CD4-positive, alpha-beta T cell treated with Interleukin-4 for 4 hours (primary cell): ENCODE data around the gene FLT1.

Experiments
- DNase-seq: peaks from one replicate; pipeline ENCODE4 v3.0.0-alpha.2; 2020

Gene FLT1

DNA sequence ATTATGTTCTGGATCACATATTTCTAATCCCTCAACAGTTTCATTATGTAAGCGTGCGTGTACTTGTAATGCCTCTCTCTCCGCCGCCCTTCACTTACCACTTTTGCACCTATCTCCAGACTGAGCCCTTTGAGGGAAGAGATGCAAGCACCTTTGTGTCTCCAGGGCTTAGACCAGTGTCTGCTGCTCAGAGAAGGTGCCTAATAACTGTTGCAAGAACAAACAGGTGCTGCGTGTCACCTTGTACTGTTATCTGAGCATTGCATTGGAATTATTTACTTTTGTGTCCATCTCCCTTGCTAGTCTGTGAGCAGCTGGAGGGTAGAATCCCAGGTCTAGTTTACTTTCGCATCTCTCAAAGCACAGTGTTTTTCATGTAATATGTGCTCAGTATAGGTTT, 156.2 kb downstream of the FLT1 start:
- DNase-seq: no peak

DNA sequence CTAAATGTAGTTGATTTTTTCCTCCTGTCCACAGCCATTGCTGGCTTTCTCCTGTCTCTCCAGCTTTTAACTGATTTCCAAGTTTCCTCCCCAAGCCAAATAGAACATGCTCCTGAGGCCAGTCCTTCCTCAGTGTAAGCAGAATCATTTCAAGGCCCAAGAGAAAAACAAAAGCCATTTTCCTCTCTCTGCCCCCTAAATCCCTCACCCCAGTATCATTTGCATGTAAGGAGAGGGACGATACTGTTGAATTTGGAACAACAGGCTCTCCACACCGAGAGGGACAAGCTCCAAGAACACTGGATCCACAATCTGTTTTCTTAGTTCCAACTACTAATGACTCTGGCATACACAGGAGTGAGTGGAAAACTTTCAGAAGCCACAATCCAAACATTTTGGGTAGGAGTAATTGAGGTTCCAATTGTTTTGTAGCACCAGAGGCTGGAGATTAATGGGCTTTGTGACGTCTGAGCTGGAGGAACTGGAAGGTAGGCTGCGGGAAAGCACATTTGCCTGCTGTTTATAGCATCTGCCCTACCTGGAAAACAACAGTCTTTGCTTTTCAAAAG, 156.8 kb downstream of the FLT1 start:
- no peak for DNase-seq

DNA sequence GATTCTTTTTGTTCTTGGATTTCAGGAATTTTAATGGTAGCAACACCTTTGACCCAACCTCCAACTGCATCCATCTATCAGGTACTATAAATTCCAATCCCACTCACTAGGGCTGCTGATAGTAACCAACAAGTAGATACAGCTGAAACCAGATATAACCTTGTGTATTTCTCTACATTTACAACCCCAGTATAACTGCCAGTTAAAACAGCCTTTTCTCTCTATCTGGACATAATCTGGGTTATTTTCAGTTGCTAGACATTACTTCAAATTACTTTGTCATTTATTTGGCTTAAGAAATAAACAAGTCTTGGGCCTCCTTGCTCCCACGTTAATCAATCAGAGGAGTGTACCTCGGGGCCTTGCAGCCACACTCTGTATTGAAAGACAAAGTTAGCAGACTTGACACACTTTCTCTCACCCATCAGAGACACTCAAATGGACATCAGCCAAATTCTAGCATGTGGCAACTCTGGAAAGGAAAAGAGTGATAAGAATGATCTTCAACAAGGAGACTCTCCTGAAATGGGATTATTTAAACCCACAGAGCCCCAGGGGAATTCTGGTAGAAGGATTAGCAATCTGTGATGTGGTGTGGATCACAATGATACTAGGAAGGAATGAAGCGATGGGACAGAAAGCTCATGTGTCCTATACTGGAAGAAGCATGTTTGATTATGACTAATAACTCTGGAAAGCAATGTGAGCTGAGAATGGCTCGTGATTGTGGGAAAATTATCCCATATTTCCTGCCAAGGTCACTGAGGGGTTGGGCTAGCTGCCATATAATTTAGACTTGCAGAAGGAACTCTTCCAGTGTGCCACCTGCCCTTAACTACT, 157.5 kb downstream of the FLT1 start:
- DNase-seq: no peak

DNA sequence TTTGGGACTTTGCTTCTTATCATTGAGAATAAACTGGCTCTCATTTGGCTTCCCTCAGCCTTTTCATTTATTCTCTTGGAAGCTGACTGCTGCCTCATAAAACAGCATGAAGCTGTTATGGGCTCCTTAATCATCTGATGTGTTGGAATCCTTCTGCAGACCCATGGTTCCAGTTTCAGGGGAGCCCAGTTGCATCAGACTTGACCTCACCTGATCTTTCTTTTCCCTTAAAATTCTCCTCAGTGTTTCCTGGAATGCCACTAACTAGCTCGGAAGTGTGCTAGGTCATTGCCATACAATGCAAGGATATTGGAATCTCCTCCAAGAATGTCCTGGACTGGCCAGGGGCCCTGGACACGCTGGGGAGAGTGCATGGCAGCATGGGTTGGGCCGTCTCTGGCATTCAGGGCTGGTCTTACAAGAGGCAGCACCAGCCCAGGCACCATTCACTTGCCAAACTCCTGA, 158.7 kb downstream of the FLT1 start:
- DNase-seq: no peak

DNA sequence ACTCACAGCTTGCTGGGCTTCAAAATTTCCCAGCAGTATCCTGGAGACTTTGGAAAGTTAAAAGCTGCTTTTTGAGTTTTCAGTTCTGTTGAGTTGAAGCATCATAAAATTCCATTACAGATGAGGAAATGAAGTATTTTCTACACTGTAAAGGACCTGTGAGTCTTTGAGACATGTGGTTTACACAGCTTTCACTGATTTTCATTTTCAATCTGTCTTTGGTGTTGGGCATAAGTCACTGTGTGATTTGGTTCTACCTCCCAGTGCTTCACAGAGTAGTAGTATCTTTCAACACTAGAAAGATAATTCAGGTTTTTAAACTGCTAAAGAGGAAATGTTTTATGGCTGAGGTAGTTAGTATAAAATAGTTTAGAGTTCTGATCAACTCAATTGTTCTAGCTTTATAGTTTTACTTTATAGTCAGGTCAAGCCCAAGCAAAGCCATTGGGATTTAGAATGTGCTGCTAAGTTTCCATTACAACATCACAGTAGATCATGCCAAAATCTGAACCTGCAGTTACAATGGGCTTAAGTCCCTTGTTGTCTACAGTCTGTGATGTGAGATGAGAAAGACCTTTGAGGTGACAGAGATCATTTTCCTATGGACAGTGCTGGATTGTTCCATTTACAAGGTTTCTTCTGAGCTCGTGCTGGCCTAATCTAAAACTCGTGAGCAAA, 161.6 kb downstream of the FLT1 start:
- no peak for DNase-seq

DNA sequence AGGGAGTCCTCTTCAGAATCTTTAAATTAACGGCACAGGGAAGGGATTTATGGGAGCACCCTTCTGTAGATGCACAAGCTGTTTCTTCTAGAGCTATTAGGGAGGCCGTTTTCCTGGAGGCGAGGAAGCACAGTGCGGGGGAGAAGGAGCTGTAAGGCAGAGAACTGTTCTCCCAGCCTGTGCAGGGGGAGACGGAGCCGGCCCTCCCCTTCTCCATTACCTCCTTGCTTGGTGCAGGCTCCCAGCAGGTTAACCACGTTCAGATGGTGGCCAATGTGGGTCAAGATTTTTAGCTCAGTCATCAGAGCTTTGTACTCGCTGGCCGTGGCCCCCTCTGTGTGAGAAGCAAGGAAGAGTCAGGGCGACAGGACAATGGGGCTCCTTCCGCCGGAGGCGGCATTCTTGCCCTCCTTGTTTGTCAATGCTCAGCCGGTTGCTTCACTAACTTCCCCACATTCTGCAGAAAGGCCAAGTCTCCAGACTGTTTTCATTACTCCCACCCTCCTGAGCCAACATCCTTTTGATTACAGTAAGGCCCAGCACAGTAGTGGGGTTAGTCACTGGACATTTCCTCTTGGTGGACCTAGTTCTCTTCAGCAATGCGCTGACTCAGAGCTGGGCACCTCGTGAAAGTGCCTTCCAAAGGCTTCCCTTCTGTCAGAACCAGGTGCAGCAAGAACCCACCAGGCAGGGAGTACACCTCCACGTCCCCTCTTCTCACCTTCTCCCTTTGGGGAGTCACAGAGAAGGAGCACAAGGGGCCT, 165.4 kb downstream of the FLT1 start:
- no peak for DNase-seq

DNA sequence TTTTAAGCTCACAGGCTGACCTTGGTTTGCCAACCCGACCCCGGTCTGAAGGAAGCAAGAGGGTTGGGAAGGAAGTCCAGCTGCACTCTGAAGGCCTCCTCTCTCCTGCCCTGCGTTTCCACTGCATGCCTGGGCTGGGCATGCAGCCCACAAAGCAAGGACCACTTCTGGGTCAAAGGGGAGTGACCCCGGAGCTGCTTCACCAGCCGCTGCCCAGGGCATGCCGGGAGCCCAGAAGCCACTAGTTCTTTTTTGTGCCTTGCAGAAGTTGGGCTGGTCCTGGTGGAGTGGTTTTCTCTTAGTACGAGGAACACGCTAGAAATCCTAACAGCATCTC, 166.7 kb downstream of the FLT1 start:
- no peak for DNase-seq

DNA sequence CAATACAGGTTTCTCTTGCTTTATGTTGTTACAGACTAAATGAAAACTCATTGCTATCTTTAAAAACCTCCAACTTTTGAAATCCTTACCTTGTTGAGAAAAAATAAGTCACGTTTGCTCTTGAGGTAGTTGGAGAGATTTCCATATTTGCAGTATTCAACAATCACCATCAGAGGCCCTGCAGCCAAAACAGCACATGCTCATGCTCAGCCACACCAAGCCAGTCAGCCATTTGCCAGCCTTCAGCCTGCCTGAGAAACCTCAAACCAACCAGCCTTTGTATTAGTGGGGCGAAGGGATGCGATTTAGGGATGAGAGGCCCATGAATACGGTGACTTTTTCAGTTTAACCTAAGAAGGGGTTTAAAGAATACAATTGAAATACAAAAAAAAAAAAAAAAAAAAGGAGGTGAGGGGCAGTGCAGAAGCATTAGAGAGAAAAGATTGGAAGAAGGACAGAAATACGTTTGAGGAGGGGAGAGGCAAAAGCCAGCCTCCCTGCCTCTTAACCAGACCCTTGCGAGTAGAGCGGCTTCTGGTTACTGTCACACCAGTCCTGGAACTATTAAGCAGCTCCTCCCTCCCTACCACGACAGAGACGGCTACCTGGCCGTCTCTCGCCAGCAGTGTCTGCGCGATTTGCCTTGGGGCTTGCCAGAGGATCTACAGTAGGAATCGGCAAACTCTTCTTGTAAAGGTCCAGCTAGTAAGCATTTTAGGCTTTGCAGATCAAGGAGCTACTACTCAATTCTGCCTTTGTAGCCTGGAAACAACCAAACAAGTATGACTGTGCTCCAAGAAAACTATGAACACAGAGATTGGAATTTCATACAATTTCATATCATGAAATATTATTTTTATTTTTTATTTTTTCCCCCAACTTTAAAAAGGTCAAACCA, 167.3 kb downstream of the FLT1 start:
- DNase-seq: no peak

DNA sequence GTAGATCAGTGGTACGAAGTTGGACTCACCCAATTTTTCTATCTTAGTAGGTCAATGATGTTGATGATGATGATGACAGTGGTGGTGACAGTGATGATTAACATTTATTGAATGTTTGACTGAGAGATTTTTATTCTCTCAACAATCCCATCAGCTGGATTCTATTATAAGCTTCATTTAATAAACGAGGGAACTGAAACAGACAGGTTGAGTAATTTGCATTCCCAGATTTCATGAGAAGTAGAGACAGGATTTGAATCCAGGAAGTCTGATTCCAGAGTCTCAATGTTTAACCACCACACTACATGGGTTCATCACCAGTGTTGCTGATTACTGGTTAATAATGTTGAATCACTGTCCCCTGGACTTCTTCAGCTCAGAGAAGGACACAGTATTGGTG, 168.9 kb downstream of the FLT1 start:
- DNase-seq: no peak

DNA sequence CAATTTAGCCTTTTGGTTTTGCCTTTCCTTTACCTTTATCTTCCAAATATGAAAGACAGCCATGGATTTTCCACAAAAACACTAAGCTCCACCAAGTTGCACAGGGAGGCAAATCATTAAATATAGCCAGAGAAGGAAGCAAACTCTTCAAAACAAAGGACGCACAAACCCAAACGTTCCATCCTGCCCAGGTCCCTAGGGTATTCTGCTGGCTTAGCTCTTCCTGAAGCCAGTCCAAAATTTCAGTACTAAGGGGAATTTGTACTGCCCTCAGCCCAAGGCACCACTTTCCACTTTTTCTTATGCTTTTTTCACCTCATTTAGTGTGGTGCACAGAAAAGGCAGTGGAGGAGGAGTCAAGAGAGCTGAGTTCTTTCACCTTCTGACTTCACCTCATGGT, 169.9 kb downstream of the FLT1 start:
- no peak for DNase-seq

DNA sequence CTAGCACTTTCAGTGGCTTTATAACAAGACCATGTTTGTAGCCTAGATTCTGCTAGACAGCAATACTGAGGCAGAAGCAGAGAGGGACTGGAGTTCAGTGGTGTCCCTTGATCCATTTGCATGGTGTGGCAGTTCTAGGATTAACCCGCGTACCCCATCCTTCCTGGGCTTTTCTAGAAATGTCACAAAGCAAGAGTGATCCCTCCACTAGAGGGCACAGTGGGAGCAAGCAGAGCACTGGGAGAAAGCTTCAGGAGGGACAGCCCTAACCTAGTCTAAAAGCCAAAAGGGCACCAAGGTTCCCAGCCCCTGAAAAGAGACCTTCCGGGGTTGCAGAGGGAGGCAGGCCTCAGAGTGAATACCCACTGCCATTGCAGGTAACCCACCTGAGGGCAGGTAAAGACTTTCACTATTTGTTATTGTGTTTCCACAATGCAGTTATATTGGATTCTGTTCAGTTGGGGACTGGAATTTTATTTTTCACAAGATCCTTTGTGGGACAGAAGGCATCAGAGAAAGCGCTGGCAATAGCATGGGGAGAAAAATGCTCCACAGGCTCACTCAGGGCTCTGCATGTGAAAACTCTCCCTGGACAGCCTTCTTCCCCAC, 170.6 kb downstream of the FLT1 start:
- DNase-seq: peak; percentile 43

DNA sequence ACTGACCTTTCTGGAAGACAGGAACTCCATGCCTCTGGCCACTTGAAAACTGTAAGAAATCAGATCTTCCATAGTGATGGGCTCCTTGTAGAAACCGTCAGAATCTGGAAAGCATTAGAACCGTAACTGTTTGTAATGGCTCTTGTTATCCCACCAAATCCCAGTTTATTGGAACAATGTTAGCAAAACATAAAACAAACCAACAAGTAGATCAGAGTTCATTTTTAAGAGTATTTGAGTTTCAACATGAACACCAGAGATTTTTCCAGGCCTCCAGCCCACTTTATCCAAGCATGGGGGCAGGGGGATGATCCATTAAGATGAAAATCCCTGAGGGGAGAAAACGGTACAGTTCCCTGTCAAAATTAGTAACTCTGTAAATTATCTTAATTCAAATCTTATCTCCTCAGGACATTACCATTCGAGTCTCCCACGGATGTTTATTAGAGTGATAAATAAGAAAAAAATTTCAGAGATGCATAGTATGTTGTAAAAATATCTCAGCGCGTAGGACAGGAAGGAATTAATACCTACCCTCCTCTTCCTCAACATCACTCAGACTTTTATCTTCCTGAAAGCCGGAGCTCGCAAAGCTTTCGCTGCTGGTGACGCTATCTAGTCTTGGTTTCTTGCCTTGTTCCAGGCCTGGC, 172.5 kb downstream of the FLT1 start:
- no peak for DNase-seq

DNA sequence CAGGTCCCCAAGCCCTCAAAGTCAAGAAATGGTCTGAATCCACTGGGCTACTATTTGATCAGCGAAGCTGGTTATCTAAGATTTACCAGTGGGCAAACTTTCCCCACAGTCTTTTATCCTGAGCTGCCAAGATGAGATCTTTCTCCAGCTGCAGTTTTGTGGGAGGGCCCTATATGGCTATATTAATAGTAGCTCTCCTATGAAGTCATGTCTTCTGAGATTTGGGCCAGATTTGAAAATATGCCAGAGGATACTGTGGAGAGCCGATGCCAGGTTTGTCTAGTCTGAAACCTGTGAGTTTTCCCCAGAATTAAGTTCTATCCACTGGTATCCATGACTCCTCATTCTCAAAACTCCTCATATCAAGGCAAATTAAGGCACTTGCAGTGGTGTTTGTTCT, 173.2 kb downstream of the FLT1 start:
- DNase-seq: no peak

DNA sequence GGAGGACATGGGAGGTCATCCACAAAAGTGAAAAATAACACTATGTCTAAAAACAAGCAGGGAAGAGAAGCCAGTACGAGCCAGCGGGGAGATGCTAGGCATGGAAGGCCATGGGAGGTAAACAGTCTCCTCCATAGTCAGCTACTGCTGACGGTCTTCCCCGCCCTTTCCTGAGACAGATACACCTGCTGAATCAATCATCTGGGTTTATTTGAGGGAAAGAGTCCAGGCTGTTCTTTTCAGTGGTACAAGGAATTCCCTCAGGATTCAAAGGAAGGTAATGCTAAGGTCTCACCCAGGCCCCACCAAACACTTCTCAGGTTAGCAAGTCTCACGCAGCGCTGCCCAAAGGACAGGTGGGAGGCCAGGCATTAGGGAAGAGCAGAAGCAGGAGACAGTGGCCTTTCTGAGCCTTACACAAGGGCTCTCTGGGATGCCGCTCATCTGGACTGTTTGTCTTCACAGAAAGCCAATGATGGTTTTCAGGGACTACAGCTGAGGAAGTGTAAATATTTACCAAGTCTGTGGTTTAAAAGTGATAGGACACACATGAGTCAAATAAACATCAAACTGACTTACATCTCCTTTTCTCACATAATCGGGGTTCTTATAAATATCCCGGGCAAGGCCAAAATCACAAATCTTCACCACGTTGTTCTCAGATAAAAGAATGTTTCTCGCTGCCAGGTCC, 173.9 kb downstream of the FLT1 start:
- DNase-seq: no peak

DNA sequence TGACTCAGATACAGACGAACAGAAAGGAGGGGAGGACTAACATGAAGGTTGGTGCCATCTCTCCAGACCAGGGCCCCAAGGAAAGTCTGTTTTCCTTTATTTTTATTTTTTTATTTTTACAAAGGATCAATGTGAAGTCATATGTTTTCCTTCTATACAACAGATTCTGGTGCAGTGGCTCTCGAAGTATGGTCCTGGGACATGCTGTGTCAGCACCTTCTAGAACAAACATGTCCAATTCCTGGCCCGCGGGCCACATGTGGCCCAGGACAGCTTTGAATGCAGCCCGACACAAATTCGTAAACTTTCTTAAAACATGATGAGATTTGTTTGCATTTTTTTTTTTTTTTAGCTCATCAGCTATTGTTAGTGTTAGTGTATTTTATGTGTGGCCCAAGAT, 174.7 kb downstream of the FLT1 start:
- DNase-seq: no peak

DNA sequence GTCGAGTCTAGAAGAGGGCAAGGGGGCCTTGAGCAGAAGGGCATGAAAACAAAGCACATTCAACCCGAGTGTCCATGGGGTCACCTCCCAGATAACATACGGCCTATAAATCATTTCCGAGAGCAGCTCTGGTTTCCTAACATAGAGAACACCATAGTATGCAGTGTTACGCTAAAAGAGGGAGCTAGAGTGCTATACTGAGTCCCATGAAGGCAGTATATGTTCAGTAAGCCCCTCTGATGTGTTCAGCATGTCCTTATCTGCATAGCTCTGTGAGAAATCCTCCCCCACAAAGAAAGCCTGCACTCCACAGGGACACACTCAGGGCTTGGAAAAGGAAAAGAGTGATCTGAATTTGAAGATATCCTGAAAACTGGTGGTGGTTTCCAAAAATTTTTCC, 175.4 kb downstream of the FLT1 start:
- no peak for DNase-seq

DNA sequence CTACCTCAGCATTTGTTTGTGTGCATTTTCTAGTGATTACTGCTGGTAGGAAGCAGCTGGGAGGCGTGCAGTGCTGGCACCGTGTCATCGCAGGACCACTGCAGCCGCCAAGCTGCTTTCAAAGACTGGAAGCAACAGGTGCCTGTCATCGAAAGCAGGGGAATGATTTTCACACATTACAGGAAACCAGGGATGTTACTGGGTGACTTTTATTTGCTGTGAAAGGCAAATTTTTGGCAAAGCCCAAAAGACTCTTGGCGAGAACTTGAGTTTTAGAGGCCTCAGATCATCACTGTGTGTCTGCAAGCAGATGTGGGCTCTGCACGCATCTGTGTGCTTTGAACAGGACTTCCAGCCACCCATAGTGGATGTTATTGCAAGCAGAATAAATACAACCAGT, 176.4 kb downstream of the FLT1 start:
- no peak for DNase-seq

DNA sequence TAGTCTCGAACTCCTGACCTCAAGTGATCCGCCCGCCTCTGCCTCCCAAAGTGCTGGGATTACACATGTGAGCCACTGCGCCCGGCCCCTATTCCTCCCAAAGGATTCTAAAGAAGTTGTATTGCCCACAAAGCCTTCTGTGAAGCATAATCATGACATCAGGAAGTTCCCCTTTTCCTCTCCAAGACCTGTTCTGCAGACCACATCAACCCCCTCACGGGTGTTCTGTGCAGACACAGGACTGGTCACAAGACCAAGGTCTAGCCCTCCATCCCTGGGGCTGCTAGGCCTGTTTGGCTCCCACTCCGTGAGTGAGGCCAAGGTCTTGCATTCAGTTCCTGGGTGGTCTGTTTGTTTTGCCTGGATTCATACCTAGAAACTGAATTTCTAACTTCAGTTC, 178.1 kb downstream of the FLT1 start:
- no peak for DNase-seq

DNA sequence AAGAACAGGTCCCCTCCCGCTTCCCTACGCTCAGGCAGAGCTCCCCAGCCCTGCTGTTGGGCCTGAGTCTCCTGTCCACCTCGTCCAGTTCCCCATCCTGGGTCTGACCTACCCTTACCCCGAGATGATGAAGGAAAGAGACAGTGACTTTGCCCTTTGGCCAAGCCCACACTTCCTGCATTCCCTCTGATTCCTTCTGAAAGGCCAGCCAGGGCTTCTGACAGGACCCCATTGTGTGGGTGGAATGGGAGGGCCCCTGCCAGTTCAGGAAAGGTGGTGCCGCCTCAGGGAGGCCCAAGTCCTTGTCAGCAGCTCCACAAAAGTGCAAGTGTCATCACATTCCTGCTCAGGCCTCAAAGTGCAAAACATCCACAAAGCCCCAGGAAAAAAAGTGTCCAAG, 178.8 kb downstream of the FLT1 start:
- no peak for DNase-seq

DNA sequence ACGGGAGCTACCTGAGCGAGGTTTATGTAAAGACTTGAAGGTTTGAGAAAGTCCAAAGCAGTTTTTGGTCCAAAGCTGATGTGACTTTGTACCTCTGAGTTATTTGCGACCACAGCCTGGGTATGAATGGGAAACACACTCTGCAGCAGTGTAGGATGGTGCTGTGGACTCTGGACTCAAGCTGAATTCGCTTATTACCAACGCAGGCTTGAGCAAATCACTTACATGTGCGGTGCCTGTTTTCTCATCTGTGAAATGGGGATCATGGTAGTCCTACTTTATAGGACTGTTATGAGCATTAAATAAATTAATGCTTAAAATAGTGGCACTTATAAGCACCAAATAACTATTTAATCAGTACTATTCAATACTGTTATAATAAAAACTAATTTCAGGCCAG, 180.0 kb downstream of the FLT1 start:
- no peak for DNase-seq

DNA sequence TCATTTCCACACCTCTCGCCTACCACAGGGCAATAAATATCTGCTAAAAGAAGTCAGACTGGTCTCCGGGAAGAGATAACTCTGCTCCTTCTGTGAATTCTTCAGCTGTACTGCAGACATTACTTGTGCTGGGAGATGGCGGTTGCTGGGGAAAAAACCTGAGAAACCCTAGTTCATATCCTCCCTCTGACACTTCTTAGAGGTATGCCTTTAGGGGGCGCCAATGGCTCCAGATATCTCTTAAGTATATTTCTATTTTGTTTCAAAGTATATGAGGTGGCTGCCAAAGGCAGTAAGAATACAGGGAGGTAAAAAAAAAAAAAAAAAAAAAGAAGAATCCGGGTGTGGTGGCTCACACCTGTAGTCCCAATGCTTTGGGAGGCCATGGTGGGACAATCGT, 181.3 kb downstream of the FLT1 start:
- no peak for DNase-seq
